ENCODE results near the gene USP17L19.
"Not testable (repeated sequence)": the region's sequence is repeated elsewhere in the genome, so short reads cannot be mapped to it uniquely, and the experiment has no call there.

Gene USP17L19

GRCh38 chr4:9257824-9258223 is 4.6 kb downstream of the USP17L19 start, which contains the start of gene USP17L20:
Gene USP17L20, plus strand, starts transcription at chr4:9258124. Its CDS starts 0 bp downstream, at chr4:9258124.
- H3K4me1 ChIP-seq (ENCODE audit: control insufficient read depth, insufficient read depth, low read length); H3K27me3 ChIP-seq (replicated peaks; ENCODE audit: control insufficient read depth, insufficient read depth, low read length); H3K36me3 ChIP-seq (ENCODE audit: control insufficient read depth, insufficient read depth, low read length, severe bottlenecking); H3K9me3 ChIP-seq (ENCODE audit: control insufficient read depth, low read length); H3K4me3 ChIP-seq (ENCODE audit: low read length); H3K9ac ChIP-seq (ENCODE audit: low read length); DNase-seq (ENCODE audit: low read depth): not testable (repeated sequence)

GRCh38 chr4:9262572-9262971 is 9.4 kb downstream of the USP17L19 start, which contains the start of gene USP17L21:
Gene USP17L21, plus strand, starts transcription at chr4:9262872. Its CDS starts 0 bp downstream, at chr4:9262872.
- H3K9ac ChIP-seq (ENCODE audit: low read length); DNase-seq (ENCODE audit: low read depth); H3K27me3 ChIP-seq (replicated peaks; ENCODE audit: control insufficient read depth, insufficient read depth, low read length); H3K9me3 ChIP-seq (ENCODE audit: control insufficient read depth, low read length); H3K4me1 ChIP-seq (ENCODE audit: control insufficient read depth, insufficient read depth, low read length); H3K36me3 ChIP-seq (ENCODE audit: control insufficient read depth, insufficient read depth, low read length, severe bottlenecking); H3K4me3 ChIP-seq (ENCODE audit: low read length): not testable (repeated sequence)

- H3K9me3 ChIP-seq (ENCODE audit: control insufficient read depth, low read length); H3K4me1 ChIP-seq (ENCODE audit: control insufficient read depth, insufficient read depth, low read length); H3K36me3 ChIP-seq (ENCODE audit: control insufficient read depth, insufficient read depth, low read length, severe bottlenecking); H3K9ac ChIP-seq (ENCODE audit: low read length); H3K4me3 ChIP-seq (ENCODE audit: low read length); H3K27me3 ChIP-seq (replicated peaks; ENCODE audit: control insufficient read depth, insufficient read depth, low read length); DNase-seq (ENCODE audit: low read depth): not testable (repeated sequence)
Observed at GRCh38 chr4:9267319-9267718, 14.1 kb downstream of the USP17L19 start, which contains the start of gene USP17L22. Gene USP17L22, plus strand, starts transcription at chr4:9267619. Its CDS starts 0 bp downstream, at chr4:9267619.

- not testable (repeated sequence) for H3K9me3 ChIP-seq (ENCODE audit: control insufficient read depth, low read length); H3K9ac ChIP-seq (ENCODE audit: low read length); H3K27me3 ChIP-seq (replicated peaks; ENCODE audit: control insufficient read depth, insufficient read depth, low read length); H3K4me3 ChIP-seq (ENCODE audit: low read length); H3K4me1 ChIP-seq (ENCODE audit: control insufficient read depth, insufficient read depth, low read length); H3K36me3 ChIP-seq (ENCODE audit: control insufficient read depth, insufficient read depth, low read length, severe bottlenecking); DNase-seq (ENCODE audit: low read depth)
Observed at GRCh38 chr4:9271719-9272118, 18.5 kb downstream of the USP17L19 start.

All from adipocyte (in vitro differentiated cells).